GM15510 (cell line): ENCODE measurements around the gene LHPP.

ENCODE experiments used
- POLR2A ChIP-seq: IDR thresholded peaks from 3 replicates; pipeline ENCODE4 v1.6.1; 2011; ENCODE audit warnings: borderline replicate concordance; ENCODE audit not compliant: insufficient read length; ENCODE audit errors: extremely low read depth

Gene LHPP, protein sequence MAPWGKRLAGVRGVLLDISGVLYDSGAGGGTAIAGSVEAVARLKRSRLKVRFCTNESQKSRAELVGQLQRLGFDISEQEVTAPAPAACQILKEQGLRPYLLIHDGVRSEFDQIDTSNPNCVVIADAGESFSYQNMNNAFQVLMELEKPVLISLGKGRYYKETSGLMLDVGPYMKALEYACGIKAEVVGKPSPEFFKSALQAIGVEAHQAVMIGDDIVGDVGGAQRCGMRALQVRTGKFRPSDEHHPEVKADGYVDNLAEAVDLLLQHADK

GRCh38 chr10:124461642-124462347 lies at the start of gene LHPP:
LHPP (plus strand) TSS chr10:124461823; CDS start chr10:124461863, 40 bp downstream.
- peak; percentile 51 for TF ChIP-seq POLR2A

- TF ChIP-seq POLR2A = no peak
Observed at GRCh38 chr10:124414076-124414475, 47.5 kb upstream of the LHPP start.

- no peak for TF ChIP-seq POLR2A
Observed at GRCh38 chr10:124415210-124415609, 46.4 kb upstream of the LHPP start.

- TF ChIP-seq POLR2A = no peak
Observed at GRCh38 chr10:124416733-124417132, 44.9 kb upstream of the LHPP start.

DNA sequence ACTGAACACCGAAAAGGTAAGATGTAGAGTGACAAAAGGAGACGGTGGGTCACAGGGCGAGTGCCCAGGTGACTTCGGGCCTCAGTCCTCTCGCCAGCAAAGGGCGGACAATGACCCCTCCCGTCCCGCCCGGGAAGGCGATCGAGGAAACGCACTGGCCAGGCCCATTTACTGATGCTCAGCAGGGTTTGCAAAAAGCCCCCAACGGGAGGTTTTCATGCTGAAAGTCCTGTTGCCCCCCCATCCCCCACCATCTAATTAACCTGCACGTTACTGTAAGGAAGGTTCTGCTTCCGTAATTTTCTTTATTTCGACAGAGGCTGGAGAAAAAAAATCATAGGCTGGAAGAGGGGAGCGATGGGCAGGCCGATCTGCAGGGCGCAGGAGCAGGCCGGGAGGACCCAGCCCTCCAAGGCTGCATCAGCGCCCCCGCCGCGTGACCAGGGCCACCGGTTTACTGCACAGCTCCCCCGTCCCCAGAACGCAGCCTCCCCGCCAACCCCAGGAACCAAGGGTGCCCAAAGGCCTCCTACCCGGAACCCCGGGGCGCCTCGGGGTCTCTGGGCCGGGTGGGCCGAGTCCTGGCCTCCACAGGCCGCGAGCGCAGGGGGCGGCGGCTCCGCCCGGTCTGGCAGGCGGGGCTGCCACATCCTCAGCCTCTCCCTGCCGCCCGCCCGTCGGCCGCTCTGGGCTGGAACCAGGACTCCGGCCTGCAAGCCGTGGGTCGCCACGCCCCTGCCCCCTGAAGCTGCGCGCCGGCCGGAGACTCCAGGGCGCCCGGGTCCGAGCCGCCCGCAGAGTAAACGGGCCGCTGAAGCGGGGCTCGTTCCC lies 43.5 kb upstream of the LHPP start:
- TF ChIP-seq POLR2A = no peak

- TF ChIP-seq POLR2A = peak; percentile 78
Observed at GRCh38 chr10:124418726-124419501, 42.7 kb upstream of the LHPP start, which contains the start of gene OAT. OAT (minus strand) TSS chr10:124418923; CDS start chr10:124412171, 6,752 bp downstream.

GRCh38 chr10:124419635-124420034 lies 42.0 kb upstream of the LHPP start:
- TF ChIP-seq POLR2A = no peak

DNA sequence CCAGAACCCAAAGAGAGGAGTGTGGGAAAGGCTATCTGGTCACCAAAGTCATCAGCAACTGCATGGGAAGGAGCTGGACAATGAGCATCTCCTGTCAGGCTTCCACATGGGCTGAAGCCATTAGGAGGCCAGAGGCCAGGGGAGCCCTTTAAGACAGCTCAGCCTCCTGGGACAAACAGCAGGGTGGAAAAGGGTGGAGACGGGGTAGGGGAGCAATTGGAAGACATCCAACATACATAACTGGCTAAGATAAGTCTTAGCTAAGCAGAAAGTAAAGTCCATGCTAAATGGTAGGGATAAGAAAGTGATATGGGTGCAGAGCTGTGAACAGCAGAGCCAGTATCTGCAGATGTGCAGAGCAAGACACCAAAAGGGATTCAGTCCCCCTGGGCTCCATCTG lies 41.4 kb upstream of the LHPP start:
- no peak for TF ChIP-seq POLR2A

DNA sequence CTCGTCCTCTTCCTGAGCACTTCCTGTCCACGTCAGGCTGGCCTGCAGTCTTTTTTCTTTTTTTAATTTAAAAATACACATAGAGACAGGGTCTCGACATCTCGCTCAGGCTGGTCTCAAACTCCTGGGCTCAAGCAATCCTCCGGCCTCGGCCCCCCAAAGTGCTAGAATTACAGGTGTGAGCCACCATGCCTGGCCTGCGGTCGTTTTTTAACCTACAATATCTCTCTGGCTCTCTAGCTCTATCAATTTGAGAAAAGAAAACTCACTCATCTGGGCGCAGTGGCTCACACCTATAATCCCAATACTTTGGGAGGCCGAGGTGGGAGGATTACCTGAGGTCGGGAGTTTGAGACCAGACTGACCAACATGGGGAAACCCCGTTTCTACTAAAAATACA lies 38.9 kb upstream of the LHPP start:
- no peak for TF ChIP-seq POLR2A

GRCh38 chr10:124423813-124424212 lies 37.8 kb upstream of the LHPP start:
- TF ChIP-seq POLR2A = no peak

DNA sequence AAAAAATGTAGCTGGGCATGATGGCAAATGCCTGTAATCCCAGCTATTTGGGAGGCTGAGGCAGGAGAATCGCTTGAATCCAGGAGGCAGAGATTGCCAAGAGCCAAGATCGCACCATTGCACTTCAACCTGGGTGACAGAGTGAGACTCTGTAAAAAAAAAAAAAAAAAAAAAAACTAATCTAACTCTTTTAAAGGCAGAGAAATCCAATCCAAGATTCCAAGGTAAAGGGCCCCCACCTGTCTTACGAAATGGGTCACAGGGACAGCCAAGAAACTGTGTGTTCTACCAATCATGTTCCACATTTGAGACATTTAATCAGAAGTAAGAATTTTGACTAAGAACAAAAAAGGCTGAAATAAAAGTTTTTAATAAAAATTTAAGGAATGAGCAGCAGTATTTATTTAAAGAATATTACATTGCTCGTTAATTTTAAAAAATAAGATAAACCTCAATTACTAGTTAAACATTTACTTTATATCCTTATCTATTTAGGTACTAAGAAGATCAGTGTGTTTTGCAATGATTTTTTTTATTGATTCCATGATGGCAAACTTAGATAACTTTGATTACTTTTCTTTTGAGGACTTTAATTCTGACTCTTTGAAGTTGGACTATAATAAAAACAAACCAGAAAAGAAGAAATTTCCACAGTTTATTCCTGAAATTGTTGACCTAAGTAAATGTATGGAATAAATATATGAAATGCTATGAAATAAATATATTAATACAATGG lies 36.2 kb upstream of the LHPP start:
- TF ChIP-seq POLR2A = no peak

GRCh38 chr10:124428207-124428777 lies 33.3 kb upstream of the LHPP start:
- no peak for TF ChIP-seq POLR2A

GRCh38 chr10:124429576-124429975 lies 32.0 kb upstream of the LHPP start:
- TF ChIP-seq POLR2A = no peak
